Heart right ventricle (tissue), 16 donors: Measurements from ENCODE around the gene INPP4B. TPM values are rescaled to one million over a fixed set of nuclear protein-coding genes. Genes with fewer than 3 reads are reported as not detected.

Source experiments
- ATAC-seq, 8 donors: fragments of 200-7000 bp; cut with Tn5 transposase; one replicate each; pipeline ENCODE4 v1.9.1; 2020; ENCODE audit warnings: mild to moderate bottlenecking in 8 of 8, moderate library complexity in 8 of 8, moderate number of reproducible peaks in 1 of 8
- DNase-seq, 2 donors: peaks; one replicate each; pipeline ENCODE4 v3.0.0-alpha.2; 2020
- H3K27ac ChIP-seq, 10 donors: fragments of 200-600 bp; sonication (generic) in 2 of 10; one replicate each; pipeline versions ENCODE4 v1.5.0 to v1.8.0; 2020 to 2022; ENCODE audit warnings: mild to moderate bottlenecking in 3 of 10
- H3K27me3 ChIP-seq, 7 donors: fragments of 200-600 bp; one replicate each; pipeline ENCODE4 v1.8.0; 2021 to 2022; ENCODE audit warnings: mild to moderate bottlenecking in 2 of 7
- H3K36me3 ChIP-seq, 9 donors: fragments of 200-600 bp; sonication (generic) in 1 of 9; one replicate each; pipeline versions ENCODE4 v1.5.0 to v1.8.0; 2020 to 2022; ENCODE audit warnings: mild to moderate bottlenecking in 2 of 9
- H3K4me1 ChIP-seq, 9 donors: fragments of 200-600 bp; sonication (generic) in 1 of 9; one replicate each; pipeline versions ENCODE4 v1.5.0 to v1.8.0; 2020 to 2022; ENCODE audit warnings: mild to moderate bottlenecking in 4 of 9
- H3K4me3 ChIP-seq, 10 donors: fragments of 200-600 bp; sonication (generic) in 2 of 10; one replicate each; pipeline versions ENCODE4 v1.5.0 to v1.8.0; 2020 to 2022; ENCODE audit warnings: mild to moderate bottlenecking in 7 of 10, moderate library complexity in 2 of 10
- H3K9me3 ChIP-seq, 11 donors: fragments of 200-600 bp in 10 of 11; sonication (generic) in 2 of 11; one replicate each; pipeline versions ENCODE4 v1.5.0 to v1.8.0; 2013 to 2022; ENCODE audit warnings: mild to moderate bottlenecking in 2 of 11, control low read depth in 1 of 11, moderate library complexity in 1 of 11
- CTCF ChIP-seq, 9 donors: fragments of 200-600 bp; sonication (generic) in 2 of 9; IDR thresholded peaks; one replicate each; pipeline versions ENCODE4 v1.5.0 to v1.8.0; 2021 to 2022; ENCODE audit warnings: antibody characterized with exemption in 9 of 9, mild to moderate bottlenecking in 5 of 9, moderate library complexity in 1 of 9
- WGBS, 2 donors: extraction: QIAGEN DNeasy Blood & Tissue Kit; methylation state at CpG; one replicate each; pipeline ENCODE4 v1.1.7; 2013; ENCODE audit warnings: inconsistent platforms in 1 of 2; 5-methylcytosine and 5-hydroxymethylcytosine counted together
- intact Hi-C, 10 donors: fragments of 100-400 bp; cut with DNase I; formaldehyde crosslinking; loops; one replicate each; pipeline versions ENCODE4 v1.11.1 to v1.14.2; 2022
- polyA plus RNA-seq, 2 donors: library from polyadenylated mRNA; stranded (reverse); fragments of 200-250 nt; gene quantifications; one replicate each; pipeline ENCODE4 v1.2.3, GENCODE V29; 2013
- total RNA-seq, 10 donors: library from RNA; stranded (reverse); fragmentation: NEBNext Ultra II Directional in 3 of 10; extraction: Animal tissue kit (Norgen Biotek cat#: 25700) in 3 of 10; gene quantifications; one replicate each; pipeline versions ENCODE4 v1.2.1 to v1.2.4, GENCODE V29; 2021 to 2023
- donor health status: Arrhythmogenic right ventricular cardiomyopathy.
- donor health status: ischemic (EF 13 %, LVEDD 7.1; RV severe dilation, severe dysfunction).
- donor health status: healthy with polysubstance abuse.
- donor health status: DM: no; HTN: yes; CAD: no.
- donor health status: DM: no; HTN: no; CAD: no.
- donor health status: ischemic (EF 25% LVEDD 6.9; RV normal size, moderate dysfunction).
- donor health status: ischemic (EF 25% LVEDD 5.7; RV mildly dilated, moderate dysfunction).
- donor health status: healthy.
- donor health status: DM: yes; HTN: yes; CAD: no.
- donor health status: Ischemic cardiomyopathy.
- donor health status: ischemic (EF 35%, LVEDD 5.7; RV mildly dilated, moderate dysfunction).
- donor health status: nonischemic (EF 11% LVEDD 7.7; RV severe dilation, severe dysfunction).
- donor health status: DM: yes; HTN: yes; CAD: no.
- donor health status: PGD.
- donor health status: ischemic (EF 29% LVEDD 5.4; RV normal size, mild dysfunction).
- donor health status: nonischemic (EF 23%, LVEDD 6.1; RV moderate dilation, normal function).

Gene INPP4B
- total and polyA plus RNA-seq, 12 donors: 3.7 to 100.0 (median 39.1) TPM

GRCh38 chr4:142818031-142818430, 28.1 kb downstream of the INPP4B start:
- ATAC-seq (peak in 1 of 8 donors; percentile 17), DNase-seq (no peak)
- H3K4me1 ChIP-seq: peaks cover 0 to 31% (median 9%) of the 10 kb centered on the region in 9 donors
- WGBS, 2 donors: 5 to 13% methylated on average over 1 of the region's 1 CpG
- H3K36me3 ChIP-seq: no peaks in the 10 kb centered on the region
- H3K4me3 ChIP-seq: no peak overlapping the region
- H3K27ac ChIP-seq: peak overlapping the region in 6 of 10 donors; percentile 24 to 68 (median 59)
- intact Hi-C loops: no loop called here
- no peaks in the 10 kb centered on the region for H3K27me3 ChIP-seq
- no peak for TF ChIP-seq CTCF (IDR thresholded peaks at IDR 0.05)
- no peaks in the 10 kb centered on the region for H3K9me3 ChIP-seq

- ATAC-seq (peak in 7 of 8 donors; percentile 34 to 94 (median 79)), DNase-seq (no peak)
- H3K9me3 ChIP-seq: no peaks in the 10 kb centered on the region
- no peak for TF ChIP-seq CTCF (IDR thresholded peaks at IDR 0.05)
- H3K27ac ChIP-seq: peak overlapping the region in 7 of 10 donors; percentile 18 to 68 (median 59)
- H3K4me3 ChIP-seq: peak overlapping the region in 2 of 10 donors; percentile 1 to 4
- H3K27me3 ChIP-seq: no peaks in the 10 kb centered on the region
- H3K4me1 ChIP-seq: peaks cover 0 to 31% (median 9%) of the 10 kb centered on the region in 9 donors
- 26 to 33% methylated on average over 6 of the region's 6 CpGs for WGBS, 2 donors
- intact Hi-C loops: no loop called here
- H3K36me3 ChIP-seq: no peaks in the 10 kb centered on the region
Observed at GRCh38 chr4:142817442-142817841, 28.7 kb downstream of the INPP4B start.

- intact Hi-C loops: no loop called here
- Histone ChIP-seq H3K36me3 (no peaks in the 10 kb centered on the region), H3K9me3 (no peaks in the 10 kb centered on the region), H3K27ac (peak overlapping the region in 2 of 10 donors; percentile 12 to 27), H3K4me1 (peaks cover 0 to 31% (median 9%) of the 10 kb centered on the region in 9 donors), H3K4me3 (no peak overlapping the region), H3K27me3 (no peaks in the 10 kb centered on the region)
- WGBS, 2 donors: 11 to 13% methylated on average over 1 of the region's 1 CpG
- TF ChIP-seq CTCF (IDR thresholded peaks at IDR 0.05): no peak
- ATAC-seq: peak in 2 of 8 donors; percentile 50 to 57
- no peak for DNase-seq
Observed at GRCh38 chr4:142815834-142816233, 30.3 kb downstream of the INPP4B start.

- intact Hi-C loops: no loop called here
Observed at GRCh38 chr4:142813388-142813787, 32.7 kb downstream of the INPP4B start.

More at GRCh38 chr4:142813388-142813787, 32.7 kb downstream of the INPP4B start:
- no peaks in the 10 kb centered on the region for H3K36me3 ChIP-seq
- DNase-seq (no peak), ATAC-seq (no peak)
- no peaks in the 10 kb centered on the region for H3K27me3 ChIP-seq
- peaks cover 0 to 31% (median 9%) of the 10 kb centered on the region in 9 donors for H3K4me1 ChIP-seq
- H3K9me3 ChIP-seq: no peaks in the 10 kb centered on the region
- 88 to 89% methylated on average over 2 of the region's 2 CpGs for WGBS, 2 donors
- no peak overlapping the region for H3K4me3 ChIP-seq
- H3K27ac ChIP-seq: no peak overlapping the region
- no peak for TF ChIP-seq CTCF (IDR thresholded peaks at IDR 0.05)
